Activated naive CD4-positive, alpha-beta T cell (primary cell): ENCODE measurements around the gene SMARCC2.
"Not testable (repeated sequence)": the region's sequence is repeated elsewhere in the genome, so short reads cannot be mapped to it uniquely, and the experiment has no call there.

Experiments
- DNase-seq, 4 experiments: peaks; one replicate each; lab custom pipeline; 2025; lab: John Stamatoyannopoulos, UW

SMARCC2 gene

GRCh38 chr12:56208006-56208405 lies 18.7 kb upstream of the SMARCC2 start:
- DNase-seq = no peak

GRCh38 chr12:56206452-56207166 lies 17.3 kb upstream of the SMARCC2 start:
- peak in 2 of 4 experiments; percentile 5 to 19 for DNase-seq

- DNase-seq = no peak
Measured at GRCh38 chr12:56205445-56205844, 16.2 kb upstream of the SMARCC2 start.

GRCh38 chr12:56204275-56204674 lies 15.0 kb upstream of the SMARCC2 start:
- DNase-seq = no peak

- DNase-seq = no peak
Measured at GRCh38 chr12:56202838-56203237, 13.6 kb upstream of the SMARCC2 start.

GRCh38 chr12:56202366-56202765 lies 13.1 kb upstream of the SMARCC2 start:
- no peak for DNase-seq

GRCh38 chr12:56198836-56199235 lies 9.6 kb upstream of the SMARCC2 start:
- no peak for DNase-seq

GRCh38 chr12:56197921-56198635 lies 8.8 kb upstream of the SMARCC2 start:
- DNase-seq = no peak

- DNase-seq = not testable (repeated sequence)
Measured at GRCh38 chr12:56196818-56197550, 7.7 kb upstream of the SMARCC2 start.

- peak; percentile 7 to 48 (median 24) for DNase-seq
Measured at GRCh38 chr12:56193025-56193578, 3.8 kb upstream of the SMARCC2 start.

- DNase-seq = no peak
Measured at GRCh38 chr12:56192582-56192981, 3.3 kb upstream of the SMARCC2 start.

- no peak for DNase-seq
Measured at GRCh38 chr12:56190695-56191155, 1.4 kb upstream of the SMARCC2 start.

- DNase-seq = peak; percentile 55 to 88 (median 75)
Measured at GRCh38 chr12:56189918-56190694, 823 bp upstream of the SMARCC2 start.

GRCh38 chr12:56188778-56189098 lies 545 bp downstream of the SMARCC2 start:
- no peak for DNase-seq

GRCh38 chr12:56188131-56188777 lies 1.0 kb downstream of the SMARCC2 start:
- no peak for DNase-seq

- DNase-seq = no peak
Measured at GRCh38 chr12:56186957-56187356, 2.3 kb downstream of the SMARCC2 start.

- DNase-seq = no peak
Measured at GRCh38 chr12:56178347-56178746, 10.9 kb downstream of the SMARCC2 start.

- no peak for DNase-seq
Measured at GRCh38 chr12:56172839-56173238, 16.4 kb downstream of the SMARCC2 start.

GRCh38 chr12:56169229-56169759 lies 20.0 kb downstream of the SMARCC2 start:
- no peak for DNase-seq

GRCh38 chr12:56165369-56165768 lies 23.9 kb downstream of the SMARCC2 start:
- no peak for DNase-seq

- DNase-seq = no peak
Measured at GRCh38 chr12:56164345-56164729, 24.9 kb downstream of the SMARCC2 start.
